Esophagus (tissue), 2 donors: Measurements from ENCODE around the gene KANTR. TPM values are rescaled to one million over a fixed set of nuclear protein-coding genes. Genes with fewer than 3 reads are reported as not detected.

Experiments
- H3K27ac ChIP-seq, 2 donors: one replicate each; pipeline ENCODE4 v1.5.1; 2013; ENCODE audit warnings: low read depth in 2 of 2, mild to moderate bottlenecking in 2 of 2, inconsistent platforms in 1 of 2, low read length in 1 of 2, moderate library complexity in 1 of 2
- H3K27me3 ChIP-seq, 2 donors: one replicate each; pipeline ENCODE4 v1.6.1; 2013; ENCODE audit warnings: low read length in 2 of 2, control low read depth in 1 of 2, mild to moderate bottlenecking in 1 of 2; ENCODE audit not compliant: insufficient read depth in 2 of 2, control insufficient read depth in 1 of 2
- H3K36me3 ChIP-seq, 2 donors: one replicate each; pipeline ENCODE4 v1.6.1; 2013; ENCODE audit warnings: low read length in 1 of 2; ENCODE audit not compliant: control insufficient read depth in 2 of 2, insufficient read depth in 2 of 2
- H3K4me1 ChIP-seq, 2 donors: one replicate each; pipeline ENCODE4 v1.6.1; 2013; ENCODE audit warnings: low read length in 1 of 2; ENCODE audit not compliant: control insufficient read depth in 2 of 2, insufficient read depth in 2 of 2
- H3K4me3 ChIP-seq, 2 donors: one replicate each; pipeline ENCODE4 v1.5.1; 2013; ENCODE audit warnings: low read length in 2 of 2, mild to moderate bottlenecking in 2 of 2, low read depth in 1 of 2, moderate library complexity in 1 of 2
- H3K9me3 ChIP-seq, 2 donors: one replicate each; pipeline ENCODE4 v1.6.1; 2013; ENCODE audit warnings: mild to moderate bottlenecking in 2 of 2, low read depth in 1 of 2, low read length in 1 of 2, moderate library complexity in 1 of 2; ENCODE audit not compliant: control insufficient read depth in 2 of 2, insufficient read depth in 1 of 2
- WGBS, 2 donors: extraction: QIAGEN DNeasy Blood & Tissue Kit; methylation state at CpG; one replicate each; pipeline ENCODE4 v1.1.7; 2013; 5-methylcytosine and 5-hydroxymethylcytosine counted together
- polyA plus RNA-seq, 2 donors: library from polyadenylated mRNA; stranded (reverse); fragments of 200-250 nt; gene quantifications; one replicate each; pipeline ENCODE4 v1.2.3, GENCODE V29; 2013
- donor health status: healthy with polysubstance abuse.
- donor health status: Bipolar disorder and iron deficiency.

KANTR gene
- polyA plus RNA-seq, 2 donors = 2.4 to 9.9 TPM

- peaks cover 0 to 4% of the 10 kb centered on the region in 2 donors for H3K4me1 ChIP-seq
- no peaks in the 10 kb centered on the region for H3K9me3 ChIP-seq
- H3K36me3 ChIP-seq = no peaks in the 10 kb centered on the region
- H3K27ac ChIP-seq = peak overlapping the region; percentile 87 to 95
- H3K4me3 ChIP-seq = peak overlapping the region; percentile 9 to 40
- H3K27me3 ChIP-seq = no peaks in the 10 kb centered on the region
- WGBS, 2 donors = 19 to 36% methylated on average over 51 of the region's 51 CpGs
Measured at GRCh38 chrX:53088136-53088974, 5.6 kb upstream of the KANTR start.

DNA sequence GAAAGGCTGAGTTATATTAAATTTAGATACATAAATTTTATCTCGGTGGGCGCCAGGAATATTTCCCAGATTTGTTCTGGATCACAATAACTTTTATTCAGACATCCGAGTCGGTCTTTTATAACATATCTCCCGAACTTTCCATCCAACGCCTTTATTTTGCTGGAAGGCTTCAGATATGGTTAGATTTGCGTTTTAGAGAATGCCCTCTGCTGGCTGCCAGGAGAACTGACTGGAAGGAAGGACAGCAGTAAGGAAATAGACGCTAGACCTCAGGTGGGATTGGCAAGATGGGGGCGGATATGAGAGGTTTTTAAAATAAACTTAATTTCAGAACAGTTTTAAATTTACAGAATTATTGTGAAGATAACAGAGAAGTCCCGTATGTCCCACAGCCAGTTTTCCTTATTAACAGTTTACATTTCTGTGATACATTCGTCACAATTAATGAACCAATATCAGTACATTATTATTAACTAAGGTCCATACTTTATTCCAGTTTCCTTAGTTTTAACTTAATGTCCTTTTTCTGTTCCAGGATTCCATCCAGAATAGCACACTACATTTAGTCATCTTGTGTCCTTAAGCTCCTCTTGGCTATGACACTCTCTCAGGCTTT, 4.6 kb upstream of the KANTR start:
- H3K9me3 ChIP-seq = no peaks in the 10 kb centered on the region
- 9 to 14% methylated on average over 11 of the region's 11 CpGs for WGBS, 2 donors
- peak overlapping the region; percentile 87 to 95 for H3K27ac ChIP-seq
- no peaks in the 10 kb centered on the region for H3K27me3 ChIP-seq
- peak overlapping the region; percentile 9 to 21 for H3K4me3 ChIP-seq
- peaks cover 0 to 4% of the 10 kb centered on the region in 2 donors for H3K4me1 ChIP-seq
- no peaks in the 10 kb centered on the region for H3K36me3 ChIP-seq

DNA sequence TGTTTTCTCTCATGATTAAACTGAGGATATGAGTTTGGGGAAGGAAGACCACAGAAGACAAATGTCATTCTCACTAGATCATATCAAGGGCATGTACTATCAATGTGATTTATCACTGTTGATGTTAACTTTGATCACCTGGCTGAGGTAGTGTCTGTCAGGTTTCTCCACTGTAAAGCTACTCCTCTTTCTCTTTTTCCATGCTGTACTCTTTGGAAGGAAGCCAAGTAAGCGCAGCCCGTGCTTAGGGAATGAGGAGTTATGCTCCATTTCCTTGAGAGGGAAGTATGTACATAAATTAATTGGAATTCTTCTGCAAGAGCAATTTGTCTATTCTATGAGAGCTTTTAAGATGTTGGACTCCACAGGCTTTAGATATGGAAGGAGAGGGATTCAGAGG, 4.0 kb upstream of the KANTR start:
- no peak overlapping the region for H3K27ac ChIP-seq
- no peak overlapping the region for H3K4me3 ChIP-seq
- peaks cover 0 to 4% of the 10 kb centered on the region in 2 donors for H3K4me1 ChIP-seq
- H3K36me3 ChIP-seq = no peaks in the 10 kb centered on the region
- 48 to 61% methylated on average over 2 of the region's 2 CpGs for WGBS, 2 donors
- H3K27me3 ChIP-seq = no peaks in the 10 kb centered on the region
- no peaks in the 10 kb centered on the region for H3K9me3 ChIP-seq

- Histone ChIP-seq H3K4me1 (peaks cover 0 to 4% of the 10 kb centered on the region in 2 donors), H3K4me3 (no peak overlapping the region), H3K27ac (no peak overlapping the region), H3K27me3 (no peaks in the 10 kb centered on the region), H3K9me3 (no peaks in the 10 kb centered on the region), H3K36me3 (no peaks in the 10 kb centered on the region)
- 87 to 96% methylated on average over 2 of the region's 2 CpGs for WGBS, 2 donors
Measured at GRCh38 chrX:53091354-53091753, 2.6 kb upstream of the KANTR start.

GRCh38 chrX:53093177-53093655, 726 bp upstream of the KANTR start:
- peaks cover 0 to 1% of the 10 kb centered on the region in 2 donors for H3K4me1 ChIP-seq
- no peaks in the 10 kb centered on the region for H3K9me3 ChIP-seq
- 0 to 32% methylated on average over 16 of the region's 16 CpGs for WGBS, 2 donors
- H3K4me3 ChIP-seq = peak overlapping the region; percentile 20 to 42
- no peaks in the 10 kb centered on the region for H3K27me3 ChIP-seq
- no peaks in the 10 kb centered on the region for H3K36me3 ChIP-seq
- peak overlapping the region; percentile 92 to 97 for H3K27ac ChIP-seq

DNA sequence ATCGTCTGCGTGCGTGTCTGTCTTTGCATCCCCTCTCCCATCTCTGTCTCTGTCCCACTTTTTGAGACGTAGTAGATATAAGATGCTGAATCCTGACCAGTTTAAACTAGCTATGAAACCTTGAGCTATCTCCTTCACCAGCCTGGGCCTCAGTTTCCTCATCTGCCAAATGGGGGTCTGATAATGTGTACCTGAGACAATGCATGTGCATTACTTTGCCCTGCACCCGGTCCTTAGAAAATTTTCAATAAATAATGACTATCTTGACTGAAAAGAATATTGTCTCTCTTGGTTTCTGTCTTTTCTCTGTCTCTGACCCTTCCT, 602 bp downstream of the KANTR start:
- WGBS, 2 donors = 0 to 15% methylated on average over 5 of the region's 5 CpGs
- H3K9me3 ChIP-seq = no peaks in the 10 kb centered on the region
- H3K27me3 ChIP-seq = no peaks in the 10 kb centered on the region
- peak overlapping the region; percentile 61 to 72 for H3K4me3 ChIP-seq
- peak overlapping the region; percentile 79 to 92 for H3K27ac ChIP-seq
- no peaks in the 10 kb centered on the region for H3K4me1 ChIP-seq
- H3K36me3 ChIP-seq = no peaks in the 10 kb centered on the region

DNA sequence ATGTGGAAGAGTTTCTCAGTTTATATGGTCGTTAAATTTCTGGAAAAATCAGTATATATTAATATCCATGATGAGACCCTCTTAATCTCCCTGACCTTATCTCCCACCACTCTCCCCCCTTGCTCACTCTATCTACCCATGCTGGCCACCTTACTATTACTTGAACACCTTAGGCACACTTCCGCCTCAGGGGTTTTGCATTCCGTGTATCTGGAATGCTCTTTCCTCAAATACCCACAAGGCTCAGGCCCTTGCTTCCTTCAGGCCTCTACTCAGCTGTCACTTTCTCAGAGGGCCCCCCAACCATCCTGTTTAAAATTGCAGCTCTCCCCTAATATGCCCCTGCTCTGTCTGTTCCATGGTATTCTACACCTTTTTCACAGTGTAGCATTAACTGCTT, 1.9 kb downstream of the KANTR start:
- H3K4me1 ChIP-seq = no peaks in the 10 kb centered on the region

DNA sequence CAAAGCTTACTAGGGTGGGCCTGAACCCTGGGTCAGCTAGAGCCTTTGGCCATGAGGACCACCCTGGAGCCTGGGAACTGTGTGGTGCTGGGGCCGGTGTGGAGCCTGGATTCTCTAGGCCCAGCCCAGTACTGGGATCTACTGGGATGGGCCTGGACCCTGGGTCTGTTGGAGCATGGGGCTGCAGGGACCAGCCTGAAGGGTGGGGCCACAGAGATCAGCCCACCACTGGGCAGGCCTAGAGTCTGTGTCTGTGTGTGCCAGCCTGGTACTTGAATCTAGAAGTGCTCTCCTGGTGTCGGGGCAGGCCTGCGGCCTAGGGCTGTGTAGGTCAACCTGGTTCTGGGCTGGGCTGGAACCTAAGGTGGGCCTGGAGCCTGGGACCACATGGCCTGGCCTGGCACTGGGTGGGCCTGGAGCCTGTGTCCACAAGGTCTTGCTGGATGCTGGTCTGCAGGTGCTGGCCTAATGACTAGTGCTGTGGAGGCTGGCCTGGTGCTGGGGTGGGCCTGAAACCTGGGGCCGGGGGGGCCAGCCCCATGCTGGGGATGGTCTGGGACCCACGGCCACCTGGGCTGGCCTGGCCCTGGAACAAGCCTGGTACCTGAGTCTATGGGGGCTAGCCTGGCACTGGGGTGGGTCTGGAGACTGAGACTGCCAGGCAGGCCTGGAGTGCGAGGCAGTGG, 21.1 kb downstream of the KANTR start:
- Histone ChIP-seq H3K36me3 (peaks cover 0 to 4% of the 10 kb centered on the region in 2 donors), H3K4me1 (no peaks in the 10 kb centered on the region), H3K27ac (no peak overlapping the region), H3K27me3 (no peaks in the 10 kb centered on the region), H3K9me3 (no peaks in the 10 kb centered on the region), H3K4me3 (no peak overlapping the region)
- 92 to 95% methylated on average over 6 of the region's 6 CpGs for WGBS, 2 donors

More for the DNA sequence above, 1.9 kb downstream of the KANTR start:
- Histone ChIP-seq H3K27me3 (no peaks in the 10 kb centered on the region), H3K27ac (no peak overlapping the region), H3K4me3 (no peak overlapping the region), H3K36me3 (no peaks in the 10 kb centered on the region), H3K9me3 (no peaks in the 10 kb centered on the region)
- WGBS, 2 donors = 71 to 73% methylated on average over 3 of the region's 3 CpGs

GRCh38 chrX:53115550-53115874, 21.6 kb downstream of the KANTR start:
- no peaks in the 10 kb centered on the region for H3K9me3 ChIP-seq
- no peak overlapping the region for H3K4me3 ChIP-seq
- H3K27me3 ChIP-seq = no peaks in the 10 kb centered on the region
- 84 to 88% methylated on average over 2 of the region's 2 CpGs for WGBS, 2 donors
- H3K4me1 ChIP-seq = no peaks in the 10 kb centered on the region
- no peak overlapping the region for H3K27ac ChIP-seq
- peaks cover 0 to 4% of the 10 kb centered on the region in 2 donors for H3K36me3 ChIP-seq
